H1 (cell line): ENCODE measurements around the gene F10. TPM values are rescaled to one million over a fixed set of nuclear protein-coding genes. Genes with fewer than 3 reads are reported as not detected.
A peak's percentile ranks its signal among the peaks of the same experiment; 100 is the strongest.

Source experiments
- CTCF ChIA-PET: fragments of 300-600 bp; sonication (Branson Sonifier 250); formaldehyde crosslinking; loops from one replicate; lab custom pipeline; 2021; ENCODE audit not compliant: partially characterized antibody; lab: Charles Lee
- POLR2A ChIA-PET: fragments of 300-600 bp; sonication (Branson Sonifier 250); formaldehyde crosslinking; loops from one replicate; lab custom pipeline; 2021; ENCODE audit warnings: inconsistent platforms; ENCODE audit not compliant: partially characterized antibody; lab: Charles Lee
- DNase-seq, 2 experiments: peaks; one replicate each; pipeline versions ENCODE4 v3.0.0 to v3.0.0-alpha.2; 2010 to 2022; ENCODE audit warnings: low spot score in 2 of 2, low read depth in 1 of 2, mixed read lengths in 1 of 2
- FAIRE-seq: peaks from 2 replicates; lab custom pipeline; 2011; peaks lifted over from hg19 to GRCh38; lab: Jason Lieb, UNC
- H2AFZ ChIP-seq: 2 replicates; pipeline ENCODE4 v1.8.1; 2012; ENCODE audit warnings: low read length, inconsistent platforms
- H2AK5ac ChIP-seq: 2 replicates; pipeline ENCODE4 v1.6.1; 2013; ENCODE audit warnings: low read depth, low read length
- H2BK120ac ChIP-seq: replicated peaks from 2 replicates; pipeline ENCODE3; 2013; ENCODE audit warnings: low read depth, low read length, inconsistent platforms
- H2BK12ac ChIP-seq: 2 replicates; pipeline ENCODE4 v1.6.1; 2013; ENCODE audit warnings: low read depth, low read length
- H2BK15ac ChIP-seq: 2 replicates; pipeline ENCODE4 v1.6.1; 2013; ENCODE audit warnings: low read length
- H2BK20ac ChIP-seq: 2 replicates; pipeline ENCODE4 v1.6.1; 2013; ENCODE audit warnings: low read length
- H2BK5ac ChIP-seq: 2 replicates; pipeline ENCODE4 v1.6.1; 2013; ENCODE audit warnings: low read depth, low read length
- H3K14ac ChIP-seq: 2 replicates; pipeline ENCODE4 v1.6.1; 2013; ENCODE audit warnings: inconsistent platforms; ENCODE audit not compliant: insufficient read length
- H3K18ac ChIP-seq: 2 replicates; pipeline ENCODE4 v1.6.1; 2013; ENCODE audit warnings: low read length; ENCODE audit errors: extremely low read depth
- H3K23ac ChIP-seq: 2 replicates; pipeline ENCODE4 v1.6.1; 2013; ENCODE audit warnings: inconsistent platforms; ENCODE audit not compliant: insufficient read length
- H3K23me2 ChIP-seq: 2 replicates; pipeline ENCODE4 v1.6.1; 2013; ENCODE audit warnings: low read depth, low read length
- H3K27ac ChIP-seq: 2 replicates; pipeline ENCODE4 v1.6.1; 2011; ENCODE audit warnings: low read depth, low read length, inconsistent platforms
- H3K27me3 ChIP-seq, 4 experiments: replicated peaks in 1 of 4; 1 replicate in 1 of 4; 2 replicates in 3 of 4; pipeline versions ENCODE4 v1.6.1 to v1.8.1; 2011 to 2013; ENCODE audit warnings: low read length in 3 of 4, mild to moderate bottlenecking in 3 of 4, inconsistent platforms in 2 of 4, mixed read lengths in 2 of 4, moderate library complexity in 1 of 4; ENCODE audit not compliant: control insufficient read depth in 3 of 4, insufficient read depth in 3 of 4; ENCODE audit errors: extremely low read depth in 1 of 4
- H3K36me3 ChIP-seq, 4 experiments: 2 replicates each; pipeline versions ENCODE4 v1.6.1 to v1.8.1; 2011 to 2013; ENCODE audit warnings: mild to moderate bottlenecking in 4 of 4, low read length in 3 of 4, moderate library complexity in 2 of 4, control low read depth in 1 of 4, inconsistent platforms in 1 of 4; ENCODE audit not compliant: insufficient read depth in 4 of 4, control insufficient read depth in 2 of 4
- H3K4ac ChIP-seq: replicated peaks from 2 replicates; pipeline ENCODE3; 2013; ENCODE audit warnings: low read length, low read depth, mixed read lengths, inconsistent platforms; ENCODE audit not compliant: insufficient read length
- H3K4me1 ChIP-seq, 4 experiments: replicated peaks in 1 of 4; 1 replicate in 1 of 4; 2 replicates in 3 of 4; pipeline versions ENCODE4 v1.6.1 to v1.8.1; 2011 to 2013; ENCODE audit warnings: low read length in 3 of 4, inconsistent platforms in 2 of 4, mixed read lengths in 1 of 4; ENCODE audit not compliant: insufficient read depth in 4 of 4, control insufficient read depth in 3 of 4
- H3K4me2 ChIP-seq, 2 experiments: 2 replicates each; pipeline versions ENCODE4 v1.6.1 to v1.8.1; 2011 to 2013; ENCODE audit warnings: low read depth in 2 of 2, low read length in 2 of 2, control low read depth in 1 of 2, inconsistent platforms in 1 of 2, mild to moderate bottlenecking in 1 of 2; ENCODE audit not compliant: insufficient read depth in 1 of 2
- H3K4me3 ChIP-seq, 4 experiments: fragments of 200-600, 300-600 bp in 1 of 4; sonication (generic), shearing (Covaris generic), sonication (Bioruptor Twin) in 1 of 4; 2 replicates each; pipeline versions ENCODE4 v1.5.1 to v1.8.1; 2011 to 2016; ENCODE audit warnings: low read length in 4 of 4, low read depth in 3 of 4, control low read depth in 2 of 4, inconsistent platforms in 2 of 4, mild to moderate bottlenecking in 2 of 4, mixed read lengths in 1 of 4, moderate library complexity in 1 of 4; ENCODE audit not compliant: insufficient read depth in 2 of 4; ENCODE audit errors: extremely low read depth in 1 of 4
- H3K56ac ChIP-seq: replicated peaks from 2 replicates; pipeline ENCODE3; 2013; ENCODE audit warnings: low read depth, mild to moderate bottlenecking, mixed read lengths, low read length, inconsistent platforms; ENCODE audit not compliant: insufficient read length
- H3K79me1 ChIP-seq: 2 replicates; pipeline ENCODE4 v1.6.1; 2013; ENCODE audit warnings: low read depth, low read length, control low read depth
- H3K79me2 ChIP-seq, 2 experiments: 2 replicates each; pipeline versions ENCODE4 v1.6.1 to v1.8.1; 2012 to 2013; ENCODE audit warnings: low read length in 2 of 2, mild to moderate bottlenecking in 2 of 2, inconsistent platforms in 1 of 2; ENCODE audit not compliant: insufficient read depth in 2 of 2, control insufficient read depth in 1 of 2
- H3K9ac ChIP-seq, 4 experiments: replicated peaks in 1 of 4; 1 replicate in 1 of 4; 2 replicates in 3 of 4; pipeline versions ENCODE4 v1.6.1 to v1.8.1; 2011 to 2013; ENCODE audit warnings: low read depth in 3 of 4, low read length in 3 of 4, control low read depth in 2 of 4, mild to moderate bottlenecking in 2 of 4, moderate library complexity in 2 of 4, inconsistent platforms in 1 of 4; ENCODE audit errors: extremely low read depth in 1 of 4
- H3K9me3 ChIP-seq, 2 experiments: 2 replicates each; pipeline versions ENCODE4 v1.6.1 to v1.8.1; 2012 to 2013; ENCODE audit warnings: mild to moderate bottlenecking in 2 of 2, moderate library complexity in 2 of 2, control low read depth in 1 of 2, inconsistent platforms in 1 of 2, low read depth in 1 of 2, low read length in 1 of 2, mixed read lengths in 1 of 2; ENCODE audit not compliant: insufficient read depth in 2 of 2
- H4K20me1 ChIP-seq, 2 experiments: replicated peaks in 1 of 2; 2 replicates each; pipeline versions ENCODE3 to v1.8.1; 2011 to 2013; ENCODE audit warnings: inconsistent platforms in 2 of 2, low read length in 2 of 2, mild to moderate bottlenecking in 1 of 2; ENCODE audit not compliant: insufficient read depth in 2 of 2, control insufficient read depth in 1 of 2
- H4K5ac ChIP-seq: 2 replicates; pipeline ENCODE4 v1.6.1; 2013; ENCODE audit warnings: low read length, low read depth, mixed read lengths, inconsistent platforms; ENCODE audit not compliant: insufficient read length
- H4K8ac ChIP-seq: 2 replicates; pipeline ENCODE4 v1.8.0; 2013; ENCODE audit warnings: mild to moderate bottlenecking, moderate library complexity, low read length, inconsistent platforms; ENCODE audit not compliant: insufficient read depth; ENCODE audit errors: extremely low read depth
- H4K91ac ChIP-seq: replicated peaks from 2 replicates; pipeline ENCODE3; 2013; ENCODE audit warnings: low read length, mixed read lengths, inconsistent platforms; ENCODE audit not compliant: insufficient read length
- GTF2F1 ChIP-seq: IDR thresholded peaks from 2 replicates; pipeline ENCODE4 v1.6.1; 2012; ENCODE audit warnings: low read depth, low read length, improper control_type of control experiment, borderline replicate concordance
- MAFK ChIP-seq: IDR thresholded peaks from 2 replicates; pipeline ENCODE4 v1.6.1; 2012; ENCODE audit warnings: low read depth, mild to moderate bottlenecking, improper control_type of control experiment, low read length
- WGBS, 2 experiments: shearing (Covaris generic) in 1 of 2; methylation state at CpG; one replicate each; pipeline versions ENCODE4 v1.1.6 to v1.1.7; 2013 to 2015; ENCODE audit warnings: low lambda C conversion rate in 2 of 2, mixed read lengths in 2 of 2, inconsistent platforms in 1 of 2, low coverage in 1 of 2, missing lambda C conversion rate in 1 of 2; ENCODE audit not compliant: insufficient replicate concordance in 2 of 2, insufficient coverage in 1 of 2, insufficient read length in 1 of 2; ENCODE audit errors: extremely low coverage in 1 of 2, missing lambda C conversion rate in 1 of 2; 5-methylcytosine and 5-hydroxymethylcytosine counted together
- polyA plus RNA-seq, 7 experiments: library from polyadenylated mRNA; depleted of rRNA in 3 of 7; stranded (reverse) in 5 of 7; unstranded in 2 of 7; fragments of >200 nt in 5 of 7; fragments of 200-250 nt in 2 of 7; gene quantifications; 1 replicate in 5 of 7; 2 replicates in 1 of 7; 4 replicates in 1 of 7; pipeline versions ENCODE4 v1.2.1 to v1.2.3, GENCODE V29; 2011 to 2013; ENCODE audit warnings: missing spikeins in 2 of 7, mixed read lengths in 2 of 7
- total RNA-seq: library from RNA; stranded (reverse); fragmentation: NEBNext Ultra II Directional; extraction: Animal tissue kit (Norgen Biotek cat#: 25700); gene quantifications from 2 replicates; pipeline ENCODE4 v1.2.1, GENCODE V29; 2021
- TF ChIP-seq, protein P1 (sequence below): IDR thresholded peaks from 2 replicates; pipeline ENCODE4 v1.6.1; 2012; ENCODE audit warnings: inconsistent platforms
- TF ChIP-seq, protein P2 (sequence below): IDR thresholded peaks from 2 replicates; pipeline ENCODE4 v1.6.1; 2012; ENCODE audit warnings: inconsistent platforms

Gene F10
- total and polyA plus RNA-seq, 2 of the 8 experiments (the other 6 are each of a cell fraction or from before 2014, with no cell fraction given): 2.0 to 4.2 TPM

DNA sequence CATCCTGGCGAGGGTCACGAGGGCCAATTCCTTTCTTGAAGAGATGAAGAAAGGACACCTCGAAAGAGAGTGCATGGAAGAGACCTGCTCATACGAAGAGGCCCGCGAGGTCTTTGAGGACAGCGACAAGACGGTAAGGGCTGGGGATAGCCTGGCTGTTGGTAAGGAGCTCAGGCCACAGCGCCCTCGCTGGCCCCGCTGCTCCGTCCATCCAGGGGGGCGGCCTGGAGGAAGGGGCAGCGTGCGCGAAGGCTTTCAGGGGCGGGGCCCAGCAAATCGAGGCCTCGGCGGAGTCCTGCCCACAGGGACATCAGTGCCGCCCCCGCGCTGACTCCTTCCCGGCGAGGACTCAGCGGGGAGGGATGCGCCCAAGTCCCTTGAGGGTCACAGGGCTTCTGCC is 6.9 kb downstream of the F10 start:
- H3K79me2 ChIP-seq: no peaks in the 10 kb centered on the region
- WGBS, 2 experiments: 77% methylated on average over 25 of the region's 27 CpGs; no CpG with 5 or more reads in 1 of the 2 experiments
- peak overlapping the region; percentile 25 to 33; a peak in 2 of 4 replicates for H3K4me2 ChIP-seq
- no peak overlapping the region for H3K14ac ChIP-seq
- H2AK5ac ChIP-seq: no peak overlapping the region
- DNase-seq: no peak
- H4K8ac ChIP-seq: no peak overlapping the region
- H3K23me2 ChIP-seq: no peaks in the 10 kb centered on the region
- ChIA-PET POLR2A (interaction anchor here (1.4 to 2.0 kb wide), 2 partner anchors 13 to 15 kb away, joined by 4 read pairs; no protein-coding TSS in a partner anchor), CTCF (interaction anchor here (1.8 kb wide), 1 partner anchor 14 kb away, joined by 6 read pairs; no protein-coding TSS in a partner anchor)
- H3K9me3 ChIP-seq: no peaks in the 10 kb centered on the region
- H3K79me1 ChIP-seq: no peaks in the 10 kb centered on the region
- H2BK20ac ChIP-seq: no peak overlapping the region
- H4K20me1 ChIP-seq: no peaks in the 10 kb centered on the region
- no peak overlapping the region for H3K56ac ChIP-seq
- no peaks in the 10 kb centered on the region for H3K36me3 ChIP-seq
- FAIRE-seq: no peak
- TF ChIP-seq, protein P1, sequence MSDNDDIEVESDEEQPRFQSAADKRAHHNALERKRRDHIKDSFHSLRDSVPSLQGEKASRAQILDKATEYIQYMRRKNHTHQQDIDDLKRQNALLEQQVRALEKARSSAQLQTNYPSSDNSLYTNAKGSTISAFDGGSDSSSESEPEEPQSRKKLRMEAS: peak; percentile 15; the same call in 1 of the 2 replicates
- TF ChIP-seq MAFK: no peak
- TF ChIP-seq, protein P2, sequence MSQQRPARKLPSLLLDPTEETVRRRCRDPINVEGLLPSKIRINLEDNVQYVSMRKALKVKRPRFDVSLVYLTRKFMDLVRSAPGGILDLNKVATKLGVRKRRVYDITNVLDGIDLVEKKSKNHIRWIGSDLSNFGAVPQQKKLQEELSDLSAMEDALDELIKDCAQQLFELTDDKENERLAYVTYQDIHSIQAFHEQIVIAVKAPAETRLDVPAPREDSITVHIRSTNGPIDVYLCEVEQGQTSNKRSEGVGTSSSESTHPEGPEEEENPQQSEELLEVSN: 0 out of 2 replicates have a peak, but pooled peaks have one; percentile 15
- TF ChIP-seq GTF2F1: no peak
- peaks cover 0 to 6% (median 0%) of the 10 kb centered on the region in 4 experiments; a peak in 2 of 7 replicates for H3K4me1 ChIP-seq
- no peaks in the 10 kb centered on the region for H3K27me3 ChIP-seq
- peak overlapping the region; percentile 15; the same call in 1 of the 2 replicates for H3K18ac ChIP-seq
- no peak overlapping the region for H2BK5ac ChIP-seq
- no peak overlapping the region for H3K4ac ChIP-seq
- H3K23ac ChIP-seq: no peak overlapping the region
- H4K91ac ChIP-seq: no peak overlapping the region
- no peak overlapping the region for H2BK120ac ChIP-seq
- no peak overlapping the region for H2BK12ac ChIP-seq
- H3K27ac ChIP-seq: no peak overlapping the region
- H3K9ac ChIP-seq: no peak overlapping the region
- H2BK15ac ChIP-seq: no peak overlapping the region
- H4K5ac ChIP-seq: no peak overlapping the region
- H2AFZ ChIP-seq: peak overlapping the region; percentile 67; the same call in 1 of the 2 replicates
- no peak overlapping the region for H3K4me3 ChIP-seq
